IMR-90 (cell line): ENCODE measurements around the gene CC2D2A. TPM values are rescaled to one million over a fixed set of nuclear protein-coding genes. Genes with fewer than 3 reads are reported as not detected.

ENCODE experiments used
- ATAC-seq: fragments of 200-7000 bp; cut with Tn5 transposase; 2 replicates; pipeline ENCODE4 v1.9.1; 2020; ENCODE audit warnings: low read depth, mild to moderate bottlenecking, moderate library complexity
- BruUV-seq: library from RNA; stranded (reverse); fragments of 400-500 nt; replicated peaks from 2 replicates; lab custom pipeline; 2021; lab: Mats Ljungman, UMichigan
- CTCF ChIA-PET: fragments of 300-600 bp; formaldehyde crosslinking; extraction: SDS; loops from one replicate; lab custom pipeline; 2021; ENCODE audit warnings: antibody characterized with exemption; lab: Yijun Ruan, JAX
- POLR2A ChIA-PET: fragments of 300-600 bp; sonication (Branson Sonifier 250); formaldehyde crosslinking; loops from one replicate; lab custom pipeline; 2022; ENCODE audit warnings: antibody characterized with exemption; ENCODE audit not compliant: unreplicated experiment; lab: Charles Lee
- DNase-seq: peaks from one replicate; pipeline ENCODE4 v3.0.0; 2013
- H2AFZ ChIP-seq: replicated peaks from 2 replicates; pipeline ENCODE3; 2013; ENCODE audit warnings: low read length, mild to moderate bottlenecking; ENCODE audit not compliant: poor library complexity
- H2AK5ac ChIP-seq: 2 replicates; pipeline ENCODE4 v1.6.1; 2013; ENCODE audit warnings: low read depth, low read length, inconsistent platforms
- H2AK9ac ChIP-seq: replicated peaks from 2 replicates; pipeline ENCODE3; 2013; ENCODE audit warnings: mild to moderate bottlenecking, low read depth, low read length, moderate library complexity; ENCODE audit not compliant: poor library complexity
- H2BK120ac ChIP-seq: 2 replicates; pipeline ENCODE4 v1.6.1; 2013; ENCODE audit warnings: low read depth, low read length, inconsistent platforms
- H2BK15ac ChIP-seq: 3 replicates; pipeline ENCODE4 v1.6.1; 2013; ENCODE audit warnings: low read depth, low read length, inconsistent platforms
- H2BK20ac ChIP-seq: 2 replicates; pipeline ENCODE4 v1.6.1; 2013; ENCODE audit warnings: low read depth, mild to moderate bottlenecking, inconsistent platforms, low read length, moderate library complexity
- H2BK5ac ChIP-seq: 2 replicates; pipeline ENCODE4 v1.6.1; 2013; ENCODE audit warnings: mild to moderate bottlenecking, low read depth, low read length, inconsistent platforms; ENCODE audit not compliant: poor library complexity, severe bottlenecking
- H3K14ac ChIP-seq: replicated peaks from 2 replicates; pipeline ENCODE4 v1.6.1; 2013; ENCODE audit warnings: low read depth, low read length, inconsistent platforms
- H3K18ac ChIP-seq: 2 replicates; pipeline ENCODE4 v1.6.1; 2013; ENCODE audit warnings: low read depth, low read length, control low read depth
- H3K23ac ChIP-seq: 2 replicates; pipeline ENCODE4 v1.6.1; 2013; ENCODE audit warnings: low read depth, low read length, inconsistent platforms
- H3K27ac ChIP-seq: 2 replicates; pipeline ENCODE4 v1.5.1; 2013; ENCODE audit warnings: mild to moderate bottlenecking, control low read depth, low read length; ENCODE audit not compliant: insufficient read depth
- H3K27me3 ChIP-seq: 2 replicates; pipeline ENCODE4 v1.6.1; 2013; ENCODE audit warnings: low read length; ENCODE audit not compliant: control insufficient read depth, insufficient read depth
- H3K36me3 ChIP-seq: 2 replicates; pipeline ENCODE4 v1.6.1; 2013; ENCODE audit warnings: low read length, mixed read lengths; ENCODE audit not compliant: control insufficient read depth, insufficient read depth
- H3K4ac ChIP-seq: 2 replicates; pipeline ENCODE4 v1.6.1; 2013; ENCODE audit warnings: low read depth, low read length, inconsistent platforms
- H3K4me1 ChIP-seq: 2 replicates; pipeline ENCODE4 v1.6.1; 2013; ENCODE audit warnings: low read length, mixed read lengths; ENCODE audit not compliant: control insufficient read depth, insufficient read depth
- H3K4me2 ChIP-seq: 2 replicates; pipeline ENCODE4 v1.6.1; 2013; ENCODE audit warnings: low read depth, mild to moderate bottlenecking, control low read depth, low read length, moderate library complexity
- H3K4me3 ChIP-seq: 2 replicates; pipeline ENCODE4 v1.5.1; 2013; ENCODE audit warnings: low read depth, mild to moderate bottlenecking, control low read depth, low read length, moderate library complexity; ENCODE audit not compliant: insufficient read depth
- H3K56ac ChIP-seq: 2 replicates; pipeline ENCODE4 v1.6.1; 2013; ENCODE audit warnings: low read length, inconsistent platforms; ENCODE audit not compliant: insufficient read depth; ENCODE audit errors: extremely low read depth
- H3K79me1 ChIP-seq, 2 experiments: 2 replicates each; pipeline ENCODE4 v1.6.1; 2013; ENCODE audit warnings: low read length in 2 of 2, inconsistent platforms in 1 of 2, low read depth in 1 of 2
- H3K9ac ChIP-seq: 2 replicates; pipeline ENCODE4 v1.6.1; 2013; ENCODE audit warnings: low read depth, low read length, control low read depth
- H3K9me1 ChIP-seq: 2 replicates; pipeline ENCODE4 v1.6.1; 2013; ENCODE audit warnings: low read length, inconsistent platforms; ENCODE audit not compliant: insufficient read depth
- H3K9me3 ChIP-seq: 2 replicates; pipeline ENCODE4 v1.6.1; 2013; ENCODE audit warnings: low read length; ENCODE audit not compliant: control insufficient read depth, insufficient read depth
- H4K20me1 ChIP-seq: 2 replicates; pipeline ENCODE4 v1.6.1; 2013; ENCODE audit warnings: low read length, inconsistent platforms; ENCODE audit not compliant: insufficient read depth
- H4K5ac ChIP-seq: 2 replicates; pipeline ENCODE4 v1.6.1; 2013; ENCODE audit warnings: mild to moderate bottlenecking, low read depth, low read length, control low read depth
- H4K8ac ChIP-seq, 2 experiments: 2 replicates each; pipeline ENCODE4 v1.6.1; 2013; ENCODE audit warnings: low read depth in 2 of 2, low read length in 2 of 2, control low read depth in 1 of 2, inconsistent platforms in 1 of 2
- H4K91ac ChIP-seq: 2 replicates; pipeline ENCODE4 v1.6.1; 2013; ENCODE audit warnings: low read depth, low read length, inconsistent platforms; ENCODE audit not compliant: insufficient read depth
- BHLHE40 ChIP-seq: fragments of 150-350 bp; IDR thresholded peaks from 2 replicates; pipeline ENCODE4 v1.6.1; 2016; ENCODE audit warnings: mild to moderate bottlenecking, low read depth, low read length
- CEBPB ChIP-seq: IDR thresholded peaks from 2 replicates; pipeline ENCODE4 v1.6.1; 2012; ENCODE audit warnings: low read depth, low read length, improper control_type of control experiment
- CHD1 ChIP-seq: IDR thresholded peaks from 2 replicates; pipeline ENCODE4 v1.6.1; 2012; ENCODE audit warnings: low read depth, low read length, improper control_type of control experiment
- CTCF ChIP-seq: conservative IDR thresholded peaks from 2 replicates; pipeline ENCODE4 v1.5.1; 2012; ENCODE audit warnings: mild to moderate bottlenecking, low read depth, low read length, improper control_type of control experiment
- ELK1 ChIP-seq: fragments of 150-350 bp; IDR thresholded peaks from 2 replicates; pipeline ENCODE4 v1.6.1; 2016; ENCODE audit warnings: low read depth, mild to moderate bottlenecking, low read length, moderate library complexity, borderline replicate concordance
- FOS ChIP-seq: fragments of 150-350 bp; IDR thresholded peaks from 2 replicates; pipeline ENCODE4 v1.6.1; 2016; ENCODE audit warnings: low read depth, low read length
- MAFK ChIP-seq: IDR thresholded peaks from 2 replicates; pipeline ENCODE4 v1.6.1; 2012; ENCODE audit warnings: low read depth, low read length, improper control_type of control experiment
- MAZ ChIP-seq: IDR thresholded peaks from 2 replicates; pipeline ENCODE4 v1.6.1; 2012; ENCODE audit warnings: low read depth, mild to moderate bottlenecking, low read length, improper control_type of control experiment, moderate library complexity, borderline replicate concordance
- MXI1 ChIP-seq: IDR thresholded peaks from 2 replicates; pipeline ENCODE4 v1.6.1; 2012; ENCODE audit warnings: low read depth, mild to moderate bottlenecking, low read length, moderate library complexity, borderline replicate concordance
- NFE2L2 ChIP-seq: fragments of 150-350 bp; IDR thresholded peaks from 2 replicates; pipeline ENCODE4 v1.6.1; 2016; ENCODE audit warnings: low read depth, mild to moderate bottlenecking, low read length
- POLR2A ChIP-seq: IDR thresholded peaks from 2 replicates; pipeline ENCODE4 v1.6.1; 2012; ENCODE audit warnings: mild to moderate bottlenecking, low read depth, low read length
- RAD21 ChIP-seq: IDR thresholded peaks from 2 replicates; pipeline ENCODE4 v1.6.1; 2012; ENCODE audit warnings: low read length, improper control_type of control experiment
- RCOR1 ChIP-seq: IDR thresholded peaks from 2 replicates; pipeline ENCODE4 v1.6.1; 2012; ENCODE audit warnings: mild to moderate bottlenecking, low read length, improper control_type of control experiment; ENCODE audit not compliant: insufficient replicate concordance
- RFX5 ChIP-seq: IDR thresholded peaks from 2 replicates; pipeline ENCODE4 v1.8.0; 2012; ENCODE audit warnings: low read depth, mild to moderate bottlenecking, low read length, moderate library complexity
- SMC3 ChIP-seq: fragments of 150-350 bp; IDR thresholded peaks from 2 replicates; pipeline ENCODE4 v1.6.1; 2016; ENCODE audit warnings: low read depth, mild to moderate bottlenecking, antibody characterized with exemption, low read length, moderate library complexity
- USF2 ChIP-seq: fragments of 150-350 bp; IDR thresholded peaks from 2 replicates; pipeline ENCODE4 v1.6.1; 2017; ENCODE audit warnings: mild to moderate bottlenecking, antibody characterized with exemption, low read length, low read depth
- WGBS, 2 experiments: methylation state at CpG; one replicate each; pipeline versions ENCODE4 v1.1.5 to v1.1.7; 2013; ENCODE audit warnings: missing lambda C conversion rate in 2 of 2; ENCODE audit not compliant: insufficient read length in 1 of 2; ENCODE audit errors: extremely low coverage in 2 of 2; 5-methylcytosine and 5-hydroxymethylcytosine counted together
- dilution Hi-C: fragments of 300-500 bp; cut with HindIII; formaldehyde crosslinking; loops from one replicate; pipeline ENCODE4 v1.14.3; 2018; ENCODE audit warnings: low sequenced_read_pairs; ENCODE audit not compliant: unreplicated experiment
- in situ Hi-C: fragments of 300-500 bp; cut with MboI; formaldehyde crosslinking; loops from 3 replicates; pipeline ENCODE4 v1.14.3; 2019; ENCODE audit warnings: low sequenced_read_pairs, inconsistent platforms, mixed read lengths
- intact Hi-C: fragments of 100-400 bp; cut with micrococcal nuclease; formaldehyde crosslinking; loops from 2 replicates; pipeline ENCODE4 v1.10.0; 2022
- polyA plus RNA-seq, 3 experiments: library from polyadenylated mRNA; depleted of rRNA; stranded (reverse); fragments of >200 nt; gene quantifications; 2 replicates each; pipeline ENCODE4 v1.2.3, GENCODE V29; 2012; ENCODE audit warnings: low replicate concordance in 1 of 3
- total RNA-seq: library from RNA; depleted of rRNA; stranded (reverse); fragments of >200 nt; gene quantifications from 2 replicates; pipeline ENCODE4 v1.2.3, GENCODE V29; 2012

The CC2D2A gene
- total and polyA plus RNA-seq, 2 of the 4 experiments (the other 2 are of a cell fraction): 20.8 to 26.3 TPM

- Histone ChIP-seq H2AFZ (no peak overlapping the region), H3K4me3 (no peak overlapping the region), H2BK120ac (no peak overlapping the region), H3K56ac (no peak overlapping the region), H3K79me1 (no peaks in the 10 kb centered on the region), H2AK9ac (no peak overlapping the region), H4K5ac (no peak overlapping the region), H3K4ac (no peak overlapping the region), H3K18ac (no peak overlapping the region), H3K4me2 (no peak overlapping the region), H3K14ac (no peak overlapping the region), H4K20me1 (no peaks in the 10 kb centered on the region), H3K4me1 (no peaks in the 10 kb centered on the region), H2BK20ac (no peak overlapping the region), H4K91ac (no peak overlapping the region), H3K23ac (no peak overlapping the region), H3K9me3 (no peaks in the 10 kb centered on the region), H4K8ac (no peak overlapping the region), H3K27ac (no peak overlapping the region), H2BK15ac (no peak overlapping the region), H3K9ac (no peak overlapping the region), H3K27me3 (no peaks in the 10 kb centered on the region), H3K36me3 (peaks cover 17% of the 10 kb centered on the region), H2BK5ac (no peak overlapping the region), H2AK5ac (no peak overlapping the region), H3K9me1 (0 out of 2 replicates have a peak, but pooled peaks cover 3% of the 10 kb centered on the region)
- ChIA-PET CTCF (interaction anchor here (0.9 kb wide), 1 partner anchor 14 kb away, joined by 3 read pairs; no protein-coding TSS in a partner anchor), POLR2A (no interaction called here)
- 100% methylated on average over 1 of the region's 2 CpGs; no CpG with 5 or more reads in 1 of the 2 experiments for WGBS, 2 experiments
- no peak for TF ChIP-seq USF2
- TF ChIP-seq MXI1: no peak
- TF ChIP-seq RAD21: no peak
- no peak for TF ChIP-seq POLR2A
- TF ChIP-seq CHD1: no peak
- no peak for TF ChIP-seq FOS
- no peak for TF ChIP-seq NFE2L2
- TF ChIP-seq CTCF: no peak
- no peak for TF ChIP-seq SMC3
- TF ChIP-seq MAZ: no peak
- no peak for TF ChIP-seq ELK1
- no peak for TF ChIP-seq BHLHE40
- TF ChIP-seq MAFK: no peak
- no peak for TF ChIP-seq CEBPB
- TF ChIP-seq RFX5: no peak
- TF ChIP-seq RCOR1: no peak
- dilution Hi-C loops: no loop called here
- in situ Hi-C loops: no loop called here
- no TSS peak for BruUV-seq
- DNase-seq (no peak), ATAC-seq (no peak)
- intact Hi-C loops: no loop called here
Measured at GRCh38 chr4:15545371-15545770, 75.7 kb downstream of the CC2D2A start.
